Measurements from ENCODE around the gene ILDR1. TPM values are rescaled to one million over a fixed set of nuclear protein-coding genes. Genes with fewer than 3 reads are reported as not detected.

Gene ILDR1
- total RNA-seq, 3 donors from 2014 or later, result 10.9 to 36.8 (median 17.2) TPM

DNA sequence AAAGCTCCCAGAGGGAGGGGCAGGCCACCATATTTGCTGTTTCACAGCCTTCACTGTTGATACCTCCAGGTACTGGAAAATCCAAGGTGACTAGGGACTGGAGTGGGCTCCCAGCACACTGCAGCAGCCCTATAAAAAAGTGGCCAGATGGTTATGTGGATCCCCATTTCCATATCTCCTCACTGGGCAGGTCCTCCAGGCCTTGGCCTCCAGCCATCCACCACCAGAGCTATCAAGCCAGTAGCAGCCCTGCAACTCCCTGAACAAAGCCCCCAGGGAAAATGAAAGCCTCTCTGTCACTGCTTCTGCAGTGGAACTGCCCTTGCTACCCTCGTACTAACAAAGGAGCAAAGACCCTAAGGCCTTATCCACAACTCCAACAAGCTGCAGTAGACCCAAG is 58.4 kb downstream of the ILDR1 start:
- Histone ChIP-seq H3K4me1 (ENCODE audit: low read depth) (no peaks in the 10 kb centered on the region), H3K4me3 (no peak overlapping the region), H3K36me3 (ENCODE audit: low read depth) (no peaks in the 10 kb centered on the region), H3K9me3 (no peaks in the 10 kb centered on the region)
- no peak for DNase-seq
- intact Hi-C loops (cut with DNase I, micrococcal nuclease), result no loop called here
- ATAC-seq, result no peak
- TF ChIP-seq CTCF (IDR thresholded peaks at IDR 0.05), result no peak

- H3K36me3 ChIP-seq (ENCODE audit: low read depth), result no peaks in the 10 kb centered on the region
- no peaks in the 10 kb centered on the region for H3K9me3 ChIP-seq
- no peak for DNase-seq
- TF ChIP-seq CTCF (IDR thresholded peaks at IDR 0.05), result no peak
- no peak overlapping the region for H3K4me3 ChIP-seq
- intact Hi-C loops (cut with DNase I, micrococcal nuclease), result no loop called here
- H3K4me1 ChIP-seq (ENCODE audit: low read depth), result no peaks in the 10 kb centered on the region
- ATAC-seq, result no peak
These were observed 59.6 kb downstream of the ILDR1 start for GRCh38 chr3:121962443-121962842.

DNA sequence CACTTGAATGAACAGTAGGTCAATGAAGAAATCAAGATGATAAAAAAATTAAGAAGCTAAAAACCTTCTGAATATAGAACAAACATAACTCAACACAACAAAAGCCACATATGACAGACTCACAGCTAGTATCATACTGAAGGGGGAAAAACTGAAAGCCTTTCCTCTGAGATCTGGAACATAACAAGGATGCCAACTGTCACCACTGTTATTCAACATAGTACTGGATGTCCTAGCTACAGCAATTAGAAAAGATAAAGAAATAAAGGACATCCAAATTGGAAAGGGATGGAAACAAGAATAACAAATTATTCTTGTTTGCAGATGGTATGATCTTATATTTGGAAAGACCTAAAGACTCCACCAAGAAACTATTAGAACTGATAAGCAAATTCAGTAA is 60.8 kb downstream of the ILDR1 start:
- DNase-seq (no peak), ATAC-seq (no peak)
- H3K9me3 ChIP-seq, result no peaks in the 10 kb centered on the region
- H3K36me3 ChIP-seq (ENCODE audit: low read depth), result no peaks in the 10 kb centered on the region
- TF ChIP-seq CTCF (IDR thresholded peaks at IDR 0.05), result no peak
- intact Hi-C loops (cut with DNase I, micrococcal nuclease), result no loop called here
- no peak overlapping the region for H3K4me3 ChIP-seq
- H3K4me1 ChIP-seq (ENCODE audit: low read depth), result no peaks in the 10 kb centered on the region

GRCh38 chr3:121958801-121959200 is 63.2 kb downstream of the ILDR1 start:
- TF ChIP-seq CTCF (IDR thresholded peaks at IDR 0.05), result no peak
- Histone ChIP-seq H3K9me3 (no peaks in the 10 kb centered on the region), H3K36me3 (ENCODE audit: low read depth) (no peaks in the 10 kb centered on the region), H3K4me3 (no peak overlapping the region), H3K4me1 (ENCODE audit: low read depth) (no peaks in the 10 kb centered on the region)
- ATAC-seq, result no peak
- intact Hi-C loops (cut with DNase I, micrococcal nuclease), result no loop called here
- no peak for DNase-seq

DNA sequence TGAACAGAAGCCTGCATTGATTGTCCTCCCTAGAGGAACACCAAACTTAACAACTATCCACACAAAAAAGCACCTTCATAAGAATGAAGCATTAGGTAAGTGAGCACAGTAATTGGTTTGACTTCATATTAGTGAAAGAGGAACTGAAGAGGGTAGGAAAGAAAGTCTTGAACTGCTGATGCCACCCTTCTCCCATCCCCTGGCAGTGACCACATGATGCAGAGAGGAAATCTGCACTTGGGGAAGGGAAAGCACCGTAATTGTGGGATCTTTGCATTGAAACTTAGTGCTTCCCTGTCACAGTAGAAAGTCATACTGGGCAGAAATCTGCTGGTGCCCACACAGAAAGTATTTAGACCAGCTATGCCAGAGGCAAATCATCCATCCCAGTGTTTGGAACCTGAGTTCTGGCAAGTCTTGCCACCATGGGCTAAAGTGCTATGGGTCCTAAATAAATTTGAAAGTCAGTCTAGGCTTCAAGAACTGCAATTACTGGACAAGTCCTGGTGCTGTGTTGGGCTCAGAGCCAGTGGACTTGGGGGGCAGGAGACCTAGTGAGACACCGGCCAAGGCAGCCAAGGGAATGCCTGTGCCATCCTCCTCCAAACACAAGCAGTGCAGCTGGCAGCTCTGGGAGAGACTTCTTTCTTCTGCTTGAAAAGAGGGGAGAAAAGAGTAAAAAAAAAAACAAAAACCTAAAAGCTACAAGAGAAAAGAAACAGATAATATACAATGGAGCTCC is 64.2 kb downstream of the ILDR1 start:
- ATAC-seq (peak; percentile 13), DNase-seq (no peak)
- Histone ChIP-seq H3K4me3 (no peak overlapping the region), H3K36me3 (ENCODE audit: low read depth) (no peaks in the 10 kb centered on the region), H3K9me3 (no peaks in the 10 kb centered on the region), H3K4me1 (ENCODE audit: low read depth) (no peaks in the 10 kb centered on the region)
- no peak for TF ChIP-seq CTCF (IDR thresholded peaks at IDR 0.05)
- intact Hi-C loops (cut with DNase I, micrococcal nuclease), result no loop called here

- no peak for TF ChIP-seq CTCF (IDR thresholded peaks at IDR 0.05)
- DNase-seq (no peak), ATAC-seq (no peak)
- intact Hi-C loops (cut with DNase I, micrococcal nuclease), result no loop called here
- Histone ChIP-seq H3K9me3 (no peaks in the 10 kb centered on the region), H3K4me3 (no peak overlapping the region), H3K4me1 (ENCODE audit: low read depth) (no peaks in the 10 kb centered on the region), H3K36me3 (ENCODE audit: low read depth) (no peaks in the 10 kb centered on the region)
These were observed 65.7 kb downstream of the ILDR1 start for GRCh38 chr3:121956363-121956762.
